Daoy (cell line): ENCODE measurements around the gene VSIR. TPM values are rescaled to one million over a fixed set of nuclear protein-coding genes. Genes with fewer than 3 reads are reported as not detected.
A peak's percentile ranks its signal among the peaks of the same experiment; 100 is the strongest.

Experiments used
- DNase-seq: peaks from one replicate; pipeline ENCODE4 v3.0.0-alpha.2; 2015; ENCODE audit warnings: low read depth
- total RNA-seq: library from RNA; depleted of rRNA; stranded (reverse); fragments of >200 nt; shearing (Covaris generic); gene quantifications from 2 replicates; pipeline ENCODE4 v1.2.3, GENCODE V29; 2014

VSIR gene
- total RNA-seq, 1 experiment from 2014 or later: 1.5 TPM

GRCh38 chr10:71806704-71807556, 33.6 kb upstream of the VSIR start:
- no peak for DNase-seq

DNA sequence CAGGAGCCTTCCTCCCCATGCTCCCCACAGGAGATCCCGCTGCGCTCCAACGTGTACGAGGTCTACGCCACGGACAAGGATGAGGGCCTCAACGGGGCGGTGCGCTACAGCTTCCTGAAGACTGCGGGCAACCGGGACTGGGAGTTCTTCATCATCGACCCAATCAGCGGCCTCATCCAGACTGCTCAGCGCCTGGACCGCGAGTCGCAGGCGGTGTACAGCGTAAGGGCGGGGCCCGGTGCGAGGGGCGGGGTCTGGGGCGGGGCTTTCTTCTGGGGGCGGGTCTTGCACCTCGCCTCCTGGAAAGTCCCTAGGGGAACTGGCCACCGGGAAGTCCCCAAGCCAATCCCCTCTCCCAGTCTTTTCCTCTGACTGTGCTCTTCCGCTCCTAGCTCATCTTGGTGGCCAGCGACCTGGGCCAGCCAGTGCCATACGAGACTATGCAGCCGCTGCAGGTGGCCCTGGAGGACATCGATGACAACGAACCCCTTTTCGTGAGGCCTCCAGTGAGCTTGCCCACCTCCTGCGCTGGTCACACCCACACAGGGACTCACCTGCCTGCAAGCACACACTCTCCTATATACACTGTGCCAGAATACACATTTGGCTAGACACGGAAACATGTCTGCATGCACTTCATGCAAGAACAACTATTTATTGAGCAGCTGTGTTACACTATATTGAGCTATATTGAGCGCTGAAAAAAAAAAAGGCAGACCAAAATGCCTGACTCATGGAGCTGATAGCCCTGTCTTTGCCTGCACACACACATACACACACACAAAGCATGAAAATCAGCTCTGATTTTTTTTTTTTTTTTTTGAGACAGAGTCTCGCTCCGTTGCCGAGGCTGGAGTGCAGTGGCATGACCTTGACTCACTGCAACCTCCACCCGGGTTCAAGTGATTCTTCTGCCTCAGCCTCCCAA, 32.7 kb upstream of the VSIR start:
- DNase-seq: no peak

- no peak for DNase-seq
Observed at GRCh38 chr10:71804077-71804476, 30.8 kb upstream of the VSIR start.

- DNase-seq: no peak
Observed at GRCh38 chr10:71802715-71803488, 29.6 kb upstream of the VSIR start.

DNA sequence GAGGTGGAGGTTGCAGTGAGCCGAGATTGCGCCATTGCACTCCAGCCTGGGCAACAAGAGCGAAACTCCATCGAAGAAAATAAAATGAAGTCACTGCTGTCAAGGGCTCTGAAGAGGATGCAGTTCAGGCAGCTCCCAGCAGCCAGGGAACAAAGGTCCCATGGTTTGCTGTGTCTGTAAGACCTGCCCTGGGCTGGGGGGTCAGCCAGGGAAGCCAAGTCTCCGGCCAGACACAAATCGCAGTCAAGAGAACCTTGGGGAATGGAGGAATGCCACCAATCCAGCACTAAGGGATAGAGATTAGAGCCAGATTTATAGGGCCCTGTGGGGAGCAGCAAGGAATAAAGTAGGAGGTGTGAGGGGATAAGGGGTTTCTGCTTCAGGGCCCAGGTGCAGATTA, 28.9 kb upstream of the VSIR start:
- no peak for DNase-seq

GRCh38 chr10:71801361-71801760, 28.0 kb upstream of the VSIR start:
- DNase-seq: no peak

- DNase-seq: no peak
Observed at GRCh38 chr10:71799608-71800453, 26.5 kb upstream of the VSIR start.

GRCh38 chr10:71799112-71799511, 25.8 kb upstream of the VSIR start:
- no peak for DNase-seq

GRCh38 chr10:71798308-71798624, 24.9 kb upstream of the VSIR start:
- DNase-seq: no peak

DNA sequence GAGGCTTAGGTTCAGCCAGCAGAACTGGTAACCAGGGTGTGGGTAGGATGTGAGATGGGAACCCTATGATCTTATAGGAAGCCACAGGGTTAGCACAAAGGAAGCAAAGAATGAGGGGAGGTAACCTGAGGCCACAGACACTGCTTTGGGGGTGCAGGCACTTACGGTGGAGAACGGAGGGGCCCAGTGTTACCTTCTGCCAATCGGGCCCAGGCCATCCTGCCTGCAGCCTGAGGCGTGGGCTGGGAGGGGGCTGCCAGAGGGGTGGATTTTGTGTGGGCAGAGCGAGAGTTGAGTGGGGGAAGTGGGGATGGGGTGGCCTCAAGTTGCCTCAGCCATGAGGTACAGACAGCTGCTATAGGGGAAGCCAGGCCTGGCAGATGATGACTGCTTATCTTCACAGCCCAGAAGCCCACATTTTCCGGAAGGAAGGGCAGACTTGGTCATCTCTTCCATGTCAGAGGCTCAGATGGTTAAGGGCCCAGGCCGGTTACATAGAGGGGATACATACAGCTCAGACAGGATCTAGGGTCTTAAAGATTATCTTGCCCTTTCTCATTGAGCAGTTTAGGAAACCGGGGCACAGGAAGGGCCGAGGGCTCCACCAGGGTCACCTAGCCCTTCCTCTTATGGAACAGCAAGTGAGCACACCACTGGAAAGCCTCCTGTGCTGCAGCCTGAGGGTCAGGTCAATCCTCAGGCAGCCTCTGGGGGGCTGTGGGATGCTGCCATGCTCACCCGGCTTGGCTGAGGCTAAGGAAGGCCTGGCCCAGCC, 24.4 kb upstream of the VSIR start:
- no peak for DNase-seq

- DNase-seq: no peak
Observed at GRCh38 chr10:71796749-71797405, 23.6 kb upstream of the VSIR start.

GRCh38 chr10:71795248-71795647, 21.9 kb upstream of the VSIR start:
- peak; percentile 20 for DNase-seq

GRCh38 chr10:71790749-71791440, 17.6 kb upstream of the VSIR start:
- DNase-seq: no peak

DNA sequence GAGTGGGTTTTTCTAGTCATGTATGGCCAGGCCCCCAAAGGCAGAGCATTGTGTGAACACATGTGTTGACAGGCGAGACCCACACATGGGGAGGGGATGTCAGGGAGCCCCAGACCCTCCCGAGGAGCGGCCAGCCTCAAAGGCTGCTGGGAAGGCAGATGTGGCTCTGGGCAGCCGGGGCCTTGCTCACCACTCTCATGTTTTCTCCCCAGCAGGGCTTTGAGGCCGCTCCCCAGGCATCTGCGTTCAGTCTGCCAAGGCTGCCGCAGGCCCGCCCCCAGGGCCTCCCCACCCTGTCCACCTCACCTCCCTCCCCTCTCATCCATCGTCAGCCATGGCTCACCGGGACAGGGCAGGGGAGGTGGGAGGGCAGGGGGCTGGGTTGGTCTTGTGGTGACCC, 16.6 kb upstream of the VSIR start:
- no peak for DNase-seq

DNA sequence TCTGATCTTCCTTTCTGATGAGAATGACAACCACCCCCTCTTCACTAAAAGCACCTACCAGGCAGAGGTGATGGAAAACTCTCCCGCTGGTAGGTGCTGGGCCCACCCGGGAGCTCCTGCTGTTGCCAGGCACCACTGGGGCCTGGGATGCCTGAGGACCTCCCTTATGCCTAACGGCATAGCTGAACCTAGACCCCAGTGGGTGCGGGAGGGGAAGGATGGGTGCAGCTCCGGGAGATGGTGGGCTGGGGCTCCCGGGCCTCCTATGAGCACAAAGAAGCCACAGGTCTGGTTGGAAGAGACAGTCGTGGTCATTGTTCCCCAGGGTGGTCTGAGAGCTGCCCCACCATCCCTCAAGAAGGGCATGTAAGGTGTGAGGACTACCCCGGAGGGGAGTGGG, 15.6 kb upstream of the VSIR start:
- no peak for DNase-seq

DNA sequence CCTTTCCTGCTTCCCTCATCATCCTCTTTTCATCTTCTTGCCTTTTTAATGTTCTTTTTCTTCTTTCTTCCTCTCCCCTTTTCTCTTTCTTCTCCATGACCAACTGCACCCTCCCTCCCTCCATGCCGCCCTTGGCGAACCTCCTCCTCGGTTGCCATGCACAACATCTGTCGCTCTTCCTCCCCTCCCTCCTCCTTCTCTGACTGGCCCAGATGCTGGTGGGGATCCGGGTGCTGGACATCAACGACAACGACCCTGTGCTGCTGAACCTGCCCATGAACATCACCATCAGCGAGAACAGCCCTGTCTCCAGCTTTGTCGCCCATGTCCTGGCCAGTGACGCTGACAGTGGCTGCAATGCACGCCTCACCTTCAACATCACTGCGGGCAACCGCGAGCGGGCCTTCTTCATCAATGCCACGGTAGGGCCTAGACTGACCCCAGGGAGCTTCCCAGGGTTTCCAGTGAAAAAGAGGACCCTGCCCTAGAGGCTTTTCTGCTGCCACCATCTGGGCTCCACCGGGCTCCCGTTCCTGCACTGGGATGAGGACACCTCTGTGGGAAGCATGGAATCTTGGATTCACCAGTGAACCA, 11.5 kb upstream of the VSIR start:
- DNase-seq: no peak

GRCh38 chr10:71783917-71784678, 10.8 kb upstream of the VSIR start:
- no peak for DNase-seq

DNA sequence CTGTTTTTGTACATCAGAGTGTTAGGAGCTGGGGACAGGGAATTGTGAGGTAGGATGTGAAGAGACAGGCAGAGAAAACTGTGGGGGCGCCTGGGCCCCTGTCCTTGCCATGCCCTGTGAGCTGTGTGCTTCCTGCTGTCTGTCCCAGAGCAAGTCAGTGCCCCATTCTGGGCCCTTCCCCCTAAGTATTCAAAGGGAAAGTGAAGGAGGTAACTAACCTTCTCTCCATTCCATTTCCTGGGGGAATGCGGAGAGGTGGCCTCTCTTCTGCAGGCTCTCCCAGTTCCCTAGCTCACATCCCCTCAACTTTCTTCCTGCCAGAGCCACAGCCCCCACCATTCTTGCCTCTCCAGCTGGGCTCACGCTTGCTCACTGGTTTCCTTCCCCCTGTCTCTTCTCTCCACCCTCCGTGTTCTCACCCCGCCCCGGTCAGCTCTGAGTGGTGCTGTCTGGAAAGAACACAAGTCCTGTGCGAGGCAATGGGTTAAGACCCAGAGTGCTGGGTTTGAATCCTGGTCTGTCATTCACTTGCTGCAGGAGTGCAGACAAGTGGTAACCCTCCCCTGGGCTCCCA, 9.7 kb upstream of the VSIR start:
- DNase-seq: no peak
